ENCODE results near the gene HEXIM2. TPM values are rescaled to one million over a fixed set of nuclear protein-coding genes. Genes with fewer than 3 reads are reported as not detected.
A peak's percentile ranks its signal among the peaks of the same experiment; 100 is the strongest.

The HEXIM2 gene
- total and polyA plus RNA-seq, 2 of the 13 experiments (the other 11 are each of a cell fraction or from before 2014, with no cell fraction given), result 27.1 to 32.4 TPM

GRCh38 chr17:45172541-45173286, 11.0 kb downstream of the HEXIM2 start (continued):
- TF ChIP-seq HNRNPK (IDR thresholded peaks at IDR 0.05; ENCODE audit: low read depth, low read length, poor library complexity, severe bottlenecking) (peak; percentile 50), EP300 (IDR thresholded peaks at IDR 0.05; ENCODE audit: low read depth in 2 of 2, low read length in 2 of 2) (peak; percentile 47 to 74; a peak in 2 of 4 replicates), EP300 (CRISPR knock-in tag; IDR thresholded peaks at IDR 0.05; ENCODE audit: borderline replicate concordance) (peak; percentile 85), ZZZ3 (CRISPR knock-in tag; IDR thresholded peaks at IDR 0.05; ENCODE audit: borderline replicate concordance) (0 out of 2 replicates have a peak, but pooled peaks have one; percentile 38), ZNF687 (CRISPR knock-in tag; IDR thresholded peaks at IDR 0.05) (peak; percentile 73), HMG20A (CRISPR knock-in tag; IDR thresholded peaks at IDR 0.05; ENCODE audit: borderline replicate concordance) (peak; percentile 37; the same call in 1 of the 2 replicates), ZBTB38 (CRISPR knock-in tag; IDR thresholded peaks at IDR 0.05) (peak; percentile 65; the same call in 1 of the 2 replicates), ZBTB25 (CRISPR knock-in tag; IDR thresholded peaks at IDR 0.05) (peak; percentile 82; the same call in 1 of the 2 replicates), PHF8 (CRISPR knock-in tag; IDR thresholded peaks at IDR 0.05) (peak; percentile 44), PCBP2 (optimal IDR thresholded peaks at IDR 0.05; ENCODE audit: low read depth, low read length, poor library complexity, severe bottlenecking) (no peak), E2F2 (CRISPR knock-in tag; IDR thresholded peaks at IDR 0.05; ENCODE audit: borderline replicate concordance) (no peak), TEAD3 (CRISPR knock-in tag; optimal IDR thresholded peaks at IDR 0.05; ENCODE audit: borderline replicate concordance) (peak; percentile 98), KDM2A (CRISPR knock-in tag; IDR thresholded peaks at IDR 0.05; ENCODE audit: borderline replicate concordance, low read depth) (peak; percentile 84; the same call in 1 of the 2 replicates), MAX (IDR thresholded peaks at IDR 0.05) (peak; percentile 64), RFX5 (IDR thresholded peaks at IDR 0.05; ENCODE audit: low read depth, low read length) (no peak), TFDP1 (CRISPR knock-in tag; IDR thresholded peaks at IDR 0.05; ENCODE audit: borderline replicate concordance) (peak; percentile 29; the same call in 1 of the 2 replicates), ZBTB3 (CRISPR knock-in tag; IDR thresholded peaks at IDR 0.05; ENCODE audit: borderline replicate concordance, low read depth) (0 out of 2 replicates have a peak, but pooled peaks have one; percentile 87), ZNF788 (CRISPR knock-in tag; IDR thresholded peaks at IDR 0.05; ENCODE audit: borderline replicate concordance) (peak; percentile 71; the same call in 1 of the 2 replicates)
